Activated CD4-positive, alpha-beta memory T cell treated with anti-CD3 and anti-CD28 coated beads for 36 hours (primary cell): ENCODE results near the gene NUS1. TPM values are rescaled to one million over a fixed set of nuclear protein-coding genes. Genes with fewer than 3 reads are reported as not detected.
"Not testable (repeated sequence)": the region's sequence is repeated elsewhere in the genome, so short reads cannot be mapped to it uniquely, and the experiment has no call there.

Experiments
- CTCF ChIA-PET: fragments of 350-600 bp; sonication (Branson Sonifier 250); formaldehyde crosslinking; loops from one replicate; lab custom pipeline; 2021; ENCODE audit warnings: antibody characterized with exemption, inconsistent platforms; lab: Charles Lee
- POLR2A ChIA-PET: fragments of 350-600 bp; sonication (Branson Sonifier 250); formaldehyde crosslinking; loops from one replicate; lab custom pipeline; 2021; ENCODE audit warnings: antibody characterized with exemption; lab: Charles Lee
- DNase-seq: peaks from one replicate; pipeline ENCODE4 v3.0.0-alpha.2; 2020
- H3K27ac Mint-ChIP-seq: one replicate; pipeline ENCODE4 v1.8.0; 2021; ENCODE audit warnings: mixed read lengths
- H3K27me3 Mint-ChIP-seq: one replicate; pipeline ENCODE4 v1.8.0; 2021; ENCODE audit warnings: mixed read lengths
- H3K36me3 Mint-ChIP-seq: one replicate; pipeline ENCODE4 v1.8.0; 2021; ENCODE audit warnings: mixed read lengths
- H3K4me1 Mint-ChIP-seq: one replicate; pipeline ENCODE4 v1.8.0; 2021; ENCODE audit warnings: low read depth, mixed read lengths
- H3K4me3 Mint-ChIP-seq: one replicate; pipeline ENCODE4 v1.8.0; 2021; ENCODE audit warnings: mild to moderate bottlenecking, mixed read lengths
- H3K9me3 Mint-ChIP-seq: one replicate; pipeline ENCODE4 v1.8.0; 2021; ENCODE audit warnings: mixed read lengths
- intact Hi-C: fragments of 100-400 bp; cut with micrococcal nuclease; formaldehyde crosslinking; loops from one replicate; pipeline ENCODE4 v1.15.1; 2023
- total RNA-seq, 2 experiments: library from RNA; stranded (reverse); gene quantifications; one replicate each; pipeline ENCODE4 v1.2.3, GENCODE V29; 2021

Gene NUS1
- total RNA-seq: 10 to 100 TPM; 33.6 to 33.9 TPM

- Mint-ChIP-seq H3K27me3 (no peaks in the 10 kb centered on the region), H3K36me3 (peaks cover 15% of the 10 kb centered on the region), H3K27ac (peak within 1 kb of the TSS; percentile 89), H3K4me3 (peak within 1 kb of the TSS; percentile 95), H3K9me3 (no peaks in the 10 kb centered on the region), H3K4me1 (peaks cover 43% of the 10 kb centered on the region)
- peak; percentile 99 for DNase-seq
- intact Hi-C loops: loop anchor here (1.0 to 5.0 kb wide), 5 partner anchors 73 to 1672 kb away; partner anchors contain the start of genes DCBLD1, GOPC, MAN1A1 and RWDD1
- POLR2A ChIA-PET: interaction anchor here (1.2 to 1.8 kb wide), 2 partner anchors 73 kb away, joined by 4 read pairs; partner anchors contain the start of gene GOPC
- CTCF ChIA-PET: no interaction called here
Observed at GRCh38 chr6:117674991-117675657, at the start of gene NUS1. NUS1 (plus strand) TSS chr6:117675469; CDS start chr6:117675671, 202 bp downstream.

- peaks cover 10% of the 10 kb centered on the region for H3K27me3 Mint-ChIP-seq
- ChIA-PET POLR2A (no interaction called here), CTCF (no interaction called here)
- no peaks in the 10 kb centered on the region for H3K4me1 Mint-ChIP-seq
- H3K27ac Mint-ChIP-seq: no peak overlapping the region
- peaks cover 6% of the 10 kb centered on the region for H3K36me3 Mint-ChIP-seq
- H3K4me3 Mint-ChIP-seq: no peak overlapping the region
- DNase-seq: no peak
- H3K9me3 Mint-ChIP-seq: peaks cover 20% of the 10 kb centered on the region
- intact Hi-C loops: no loop called here
Observed at GRCh38 chr6:117627533-117627932, 47.7 kb upstream of the NUS1 start.

GRCh38 chr6:117629119-117629660 is 46.1 kb upstream of the NUS1 start:
- peaks cover 16% of the 10 kb centered on the region for H3K9me3 Mint-ChIP-seq
- H3K4me1 Mint-ChIP-seq: no peaks in the 10 kb centered on the region
- intact Hi-C loops: no loop called here
- H3K36me3 Mint-ChIP-seq: peaks cover 4% of the 10 kb centered on the region
- no peak overlapping the region for H3K27ac Mint-ChIP-seq
- DNase-seq: no peak
- H3K27me3 Mint-ChIP-seq: peaks cover 13% of the 10 kb centered on the region
- no peak overlapping the region for H3K4me3 Mint-ChIP-seq
- ChIA-PET CTCF (no interaction called here), POLR2A (no interaction called here)

DNA sequence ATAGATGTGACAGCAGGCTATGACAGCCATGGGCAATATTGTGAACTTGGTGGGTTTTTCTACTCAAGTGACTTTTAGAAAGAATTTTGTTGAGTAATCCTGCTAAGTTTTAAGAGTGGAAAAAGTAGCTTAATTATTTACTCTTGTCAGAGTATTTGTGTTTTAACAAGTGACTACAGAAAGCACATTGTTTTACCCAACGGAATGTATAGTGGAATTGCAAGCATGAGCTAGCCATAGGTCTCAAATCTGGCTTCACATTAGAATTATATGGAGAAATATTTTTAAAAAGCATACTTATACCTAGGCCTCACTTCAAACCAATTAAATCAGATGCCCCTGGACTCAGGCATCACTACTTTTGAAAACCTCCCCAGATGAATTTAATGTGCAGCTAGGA is 37.5 kb upstream of the NUS1 start:
- H3K9me3 Mint-ChIP-seq: no peaks in the 10 kb centered on the region
- intact Hi-C loops: no loop called here
- CTCF ChIA-PET: no interaction called here

GRCh38 chr6:117642976-117643375 is 32.3 kb upstream of the NUS1 start:
- no peaks in the 10 kb centered on the region for H3K4me1 Mint-ChIP-seq
- no peak for DNase-seq
- no peaks in the 10 kb centered on the region for H3K36me3 Mint-ChIP-seq
- no peaks in the 10 kb centered on the region for H3K9me3 Mint-ChIP-seq
- peaks cover 1% of the 10 kb centered on the region for H3K27me3 Mint-ChIP-seq
- no peak overlapping the region for H3K27ac Mint-ChIP-seq
- ChIA-PET CTCF (no interaction called here), POLR2A (no interaction called here)
- intact Hi-C loops: no loop called here
- H3K4me3 Mint-ChIP-seq: no peak overlapping the region

More for the DNA sequence above, 37.5 kb upstream of the NUS1 start:
- no peaks in the 10 kb centered on the region for H3K36me3 Mint-ChIP-seq
- peaks cover 5% of the 10 kb centered on the region for H3K27me3 Mint-ChIP-seq
- H3K4me3 Mint-ChIP-seq: no peak overlapping the region
- H3K4me1 Mint-ChIP-seq: no peaks in the 10 kb centered on the region
- H3K27ac Mint-ChIP-seq: no peak overlapping the region
- DNase-seq: no peak
- POLR2A ChIA-PET: no interaction called here

GRCh38 chr6:117651984-117652383 is 23.3 kb upstream of the NUS1 start:
- H3K9me3 Mint-ChIP-seq, H3K4me1 Mint-ChIP-seq, H3K27me3 Mint-ChIP-seq, H3K27ac Mint-ChIP-seq, H3K4me3 Mint-ChIP-seq, intact Hi-C loops, DNase-seq, CTCF ChIA-PET, POLR2A ChIA-PET, H3K36me3 Mint-ChIP-seq: not testable (repeated sequence)

DNA sequence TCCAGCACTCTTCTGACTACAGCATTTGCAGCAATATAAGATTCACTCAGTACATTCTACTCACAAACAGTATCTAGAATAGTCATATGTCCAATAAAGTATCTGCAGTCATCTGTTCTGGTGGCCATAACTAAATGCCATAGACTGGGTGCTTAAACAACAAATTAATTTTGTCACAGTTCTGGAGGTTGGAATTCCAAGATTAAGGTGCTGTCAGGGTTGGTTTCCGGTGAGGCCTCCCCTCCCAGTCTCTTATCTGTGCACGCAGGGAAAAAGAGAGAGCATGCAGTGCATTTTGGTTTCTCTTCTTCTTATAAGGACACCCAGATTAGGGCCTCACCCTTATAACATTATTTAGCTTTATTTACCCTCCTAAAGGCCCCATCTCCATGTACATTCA is 21.3 kb upstream of the NUS1 start:
- ChIA-PET POLR2A (no interaction called here), CTCF (no interaction called here)
- H3K27me3 Mint-ChIP-seq: no peaks in the 10 kb centered on the region
- intact Hi-C loops: no loop called here
- H3K27ac Mint-ChIP-seq: no peak overlapping the region
- no peak overlapping the region for H3K4me3 Mint-ChIP-seq
- H3K9me3 Mint-ChIP-seq: no peaks in the 10 kb centered on the region
- H3K36me3 Mint-ChIP-seq: peaks cover 2% of the 10 kb centered on the region
- DNase-seq: no peak
- peaks cover 4% of the 10 kb centered on the region for H3K4me1 Mint-ChIP-seq

DNA sequence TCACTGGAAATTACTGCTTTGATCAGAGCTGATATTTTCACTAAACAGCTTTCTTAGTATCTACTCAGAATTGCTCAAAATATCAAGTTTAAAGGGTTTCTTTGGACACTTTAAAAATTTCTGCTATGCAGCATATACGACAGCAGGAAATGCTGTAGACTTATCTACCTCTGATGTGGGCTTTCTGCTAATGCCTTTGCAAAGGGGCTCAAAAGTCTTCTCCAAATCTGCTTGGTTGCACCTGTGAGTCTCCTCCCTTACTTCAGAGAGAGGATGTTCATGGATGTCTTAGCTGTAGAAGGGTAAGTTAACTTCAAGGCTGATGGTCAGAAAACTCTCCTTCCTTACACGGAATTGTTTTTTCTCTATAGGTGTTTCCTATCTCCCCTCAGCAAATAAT is 19.9 kb upstream of the NUS1 start:
- DNase-seq: no peak
- H3K27ac Mint-ChIP-seq: no peak overlapping the region
- H3K4me3 Mint-ChIP-seq: no peak overlapping the region
- H3K4me1 Mint-ChIP-seq: peaks cover 4% of the 10 kb centered on the region
- ChIA-PET CTCF (interaction anchor here (0.7 kb wide), 1 partner anchor 50 kb away, joined by 3 read pairs; no protein-coding TSS in a partner anchor), POLR2A (no interaction called here)
- H3K36me3 Mint-ChIP-seq: peaks cover 2% of the 10 kb centered on the region
- H3K9me3 Mint-ChIP-seq: no peaks in the 10 kb centered on the region
- no peaks in the 10 kb centered on the region for H3K27me3 Mint-ChIP-seq
- intact Hi-C loops: no loop called here

DNA sequence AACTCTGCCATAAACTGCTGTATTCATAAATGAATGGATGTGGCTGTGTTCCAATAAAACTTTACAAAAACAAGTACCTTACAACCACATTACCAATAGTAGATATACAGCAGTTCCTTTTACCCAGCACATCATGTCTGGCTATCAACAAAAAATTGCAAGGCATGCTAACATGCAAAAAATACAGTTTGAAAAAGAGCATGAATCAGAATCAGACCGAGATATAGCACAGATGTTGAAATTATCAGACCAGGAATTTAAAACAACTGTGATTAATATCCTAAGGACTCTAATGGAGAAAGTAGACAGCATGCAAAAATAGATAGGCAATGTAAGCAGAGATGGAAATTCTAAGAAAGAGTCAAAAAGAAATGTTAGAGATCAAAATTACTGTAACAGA is 8.4 kb upstream of the NUS1 start:
- H3K27ac Mint-ChIP-seq: no peak overlapping the region
- no peaks in the 10 kb centered on the region for H3K27me3 Mint-ChIP-seq
- H3K36me3 Mint-ChIP-seq: no peaks in the 10 kb centered on the region
- no peaks in the 10 kb centered on the region for H3K4me1 Mint-ChIP-seq
- ChIA-PET POLR2A (no interaction called here), CTCF (no interaction called here)
- no peaks in the 10 kb centered on the region for H3K9me3 Mint-ChIP-seq
- intact Hi-C loops: no loop called here
- no peak for DNase-seq
- H3K4me3 Mint-ChIP-seq: no peak overlapping the region

GRCh38 chr6:117668736-117669135 is 6.5 kb upstream of the NUS1 start:
- Mint-ChIP-seq H3K27ac (no peak overlapping the region), H3K4me3 (no peak overlapping the region), H3K27me3 (no peaks in the 10 kb centered on the region), H3K36me3 (no peaks in the 10 kb centered on the region), H3K4me1 (peaks cover 2% of the 10 kb centered on the region), H3K9me3 (no peaks in the 10 kb centered on the region)
- POLR2A ChIA-PET: no interaction called here
- DNase-seq: no peak
- CTCF ChIA-PET: interaction anchor here (0.8 kb wide), 1 partner anchor 35 kb away, joined by 3 read pairs; no protein-coding TSS in a partner anchor
- intact Hi-C loops: no loop called here

DNA sequence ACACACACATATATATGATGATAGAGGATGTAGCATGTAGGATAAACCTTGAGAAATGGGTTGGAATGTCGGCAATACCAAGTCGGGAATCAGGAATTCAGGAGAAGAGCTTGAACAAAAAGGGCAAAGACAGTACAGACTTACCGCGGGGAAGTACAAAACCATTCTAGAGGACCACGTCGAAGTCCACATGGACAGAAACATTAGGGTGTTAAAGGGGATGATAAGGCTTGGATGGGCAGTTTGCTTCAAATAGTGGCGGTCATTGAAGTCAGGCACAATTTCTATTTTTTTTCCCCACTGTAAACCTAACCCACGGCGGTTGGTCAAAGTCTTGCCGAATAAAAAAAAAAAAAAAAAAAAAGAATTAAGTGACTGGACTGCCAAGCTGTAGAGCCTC is 766 bp upstream of the NUS1 start:
- CTCF ChIA-PET: no interaction called here
- H3K27me3 Mint-ChIP-seq: no peaks in the 10 kb centered on the region
- H3K9me3 Mint-ChIP-seq: no peaks in the 10 kb centered on the region
- H3K36me3 Mint-ChIP-seq: peaks cover 9% of the 10 kb centered on the region
- H3K4me3 Mint-ChIP-seq: peak overlapping the region; percentile 95
- intact Hi-C loops: loop anchor here (2.0 kb wide), 2 partner anchors 126 to 192 kb away; partner anchors contain the start of gene DCBLD1
- peaks cover 37% of the 10 kb centered on the region for H3K4me1 Mint-ChIP-seq
- H3K27ac Mint-ChIP-seq: peak overlapping the region; percentile 18
- POLR2A ChIA-PET: interaction anchor here (1.8 kb wide), 1 partner anchor 72 kb away, joined by 4 read pairs; the partner anchor contains the start of gene GOPC
- no peak for DNase-seq

DNA sequence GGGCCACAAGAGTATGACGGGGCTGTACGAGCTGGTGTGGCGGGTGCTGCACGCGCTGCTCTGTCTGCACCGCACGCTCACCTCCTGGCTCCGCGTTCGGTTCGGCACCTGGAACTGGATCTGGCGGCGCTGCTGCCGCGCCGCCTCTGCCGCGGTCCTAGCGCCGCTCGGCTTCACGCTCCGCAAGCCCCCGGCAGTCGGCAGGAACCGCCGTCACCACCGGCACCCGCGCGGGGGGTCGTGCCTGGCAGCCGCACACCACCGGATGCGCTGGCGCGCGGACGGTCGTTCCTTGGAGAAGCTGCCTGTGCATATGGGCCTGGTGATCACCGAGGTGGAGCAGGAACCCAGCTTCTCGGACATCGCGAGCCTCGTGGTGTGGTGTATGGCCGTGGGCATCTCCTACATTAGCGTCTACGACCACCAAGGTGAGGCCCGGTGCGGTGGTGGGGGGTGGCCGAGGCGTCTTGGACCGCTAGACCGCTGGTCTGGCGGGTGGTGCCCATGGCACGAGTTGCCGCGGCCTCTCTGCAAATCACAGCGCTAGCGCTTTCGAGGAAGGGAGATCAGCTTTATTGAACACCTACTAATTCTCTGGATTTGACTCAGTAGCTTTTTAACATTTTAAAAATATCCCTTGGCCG is 511 bp downstream of the NUS1 start:
- ChIA-PET POLR2A (interaction anchor here (1.2 kb wide), 1 partner anchor 73 kb away, joined by 4 read pairs; the partner anchor contains the start of gene GOPC), CTCF (interaction anchor here (1.4 kb wide), 1 partner anchor 127 kb away, joined by 3 read pairs; no protein-coding TSS in a partner anchor)
- H3K27me3 Mint-ChIP-seq, H3K9me3 Mint-ChIP-seq: not testable (repeated sequence)
- peak; percentile 29 for DNase-seq
- Mint-ChIP-seq H3K27ac (peak overlapping the region; percentile 89), H3K36me3 (peaks cover 20% of the 10 kb centered on the region), H3K4me1 (peaks cover 50% of the 10 kb centered on the region), H3K4me3 (peak overlapping the region; percentile 95)
- intact Hi-C loops: loop anchor here (1.0 to 5.0 kb wide), 5 partner anchors 73 to 1672 kb away; partner anchors contain the start of genes DCBLD1, GOPC, MAN1A1 and RWDD1
